ENCODE measurements around the gene PFN3.
"Not testable (repeated sequence)": the region's sequence is repeated elsewhere in the genome, so short reads cannot be mapped to it uniquely, and the experiment has no call there.

PFN3 gene

DNA sequence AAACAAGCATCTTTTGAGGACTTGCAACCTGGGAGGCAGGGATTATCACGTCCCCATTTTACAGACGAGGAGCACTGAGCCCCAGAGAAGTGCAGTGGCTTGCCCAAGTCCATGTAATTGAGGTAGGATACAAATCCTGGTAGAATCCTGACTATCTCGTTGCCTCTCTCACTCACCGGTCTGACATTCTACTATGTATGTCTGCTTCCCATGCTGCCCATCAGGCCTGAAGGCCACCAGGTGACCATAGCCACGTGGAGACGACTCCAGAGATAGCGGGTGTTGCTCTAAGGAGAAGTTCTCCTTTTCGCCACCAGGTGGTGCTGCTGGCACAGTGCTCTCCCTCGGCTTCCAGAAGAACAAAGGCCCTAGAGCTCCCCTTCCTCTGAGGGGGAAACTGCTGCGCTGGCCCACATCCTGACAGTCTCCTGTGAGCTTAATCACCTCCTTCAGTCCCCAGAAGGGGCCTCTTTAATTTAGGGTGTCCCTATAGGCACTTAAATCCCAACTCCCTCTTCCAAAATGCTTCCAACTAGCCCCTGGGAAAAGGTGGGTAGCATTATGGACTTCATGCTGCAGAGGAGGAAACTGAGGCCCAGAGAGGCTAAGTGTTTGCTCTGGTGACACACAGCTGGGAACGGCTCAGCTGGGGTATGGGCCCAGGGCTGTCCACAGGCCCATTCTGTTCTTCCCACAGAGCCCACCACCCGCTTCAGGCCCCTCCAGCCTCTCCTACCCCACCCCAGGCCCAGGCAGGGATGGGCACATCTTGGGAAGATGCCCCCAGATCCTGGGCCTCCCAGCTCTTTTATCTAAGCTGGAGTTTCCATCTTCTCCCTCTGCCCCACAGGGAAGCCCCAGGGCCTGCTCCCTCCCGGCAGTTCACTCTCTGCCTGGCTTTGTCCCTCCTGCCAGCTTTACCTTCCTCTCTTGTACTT is 9.8 kb downstream of the PFN3 start:
- peak; percentile 91 for DNase-seq

DNA sequence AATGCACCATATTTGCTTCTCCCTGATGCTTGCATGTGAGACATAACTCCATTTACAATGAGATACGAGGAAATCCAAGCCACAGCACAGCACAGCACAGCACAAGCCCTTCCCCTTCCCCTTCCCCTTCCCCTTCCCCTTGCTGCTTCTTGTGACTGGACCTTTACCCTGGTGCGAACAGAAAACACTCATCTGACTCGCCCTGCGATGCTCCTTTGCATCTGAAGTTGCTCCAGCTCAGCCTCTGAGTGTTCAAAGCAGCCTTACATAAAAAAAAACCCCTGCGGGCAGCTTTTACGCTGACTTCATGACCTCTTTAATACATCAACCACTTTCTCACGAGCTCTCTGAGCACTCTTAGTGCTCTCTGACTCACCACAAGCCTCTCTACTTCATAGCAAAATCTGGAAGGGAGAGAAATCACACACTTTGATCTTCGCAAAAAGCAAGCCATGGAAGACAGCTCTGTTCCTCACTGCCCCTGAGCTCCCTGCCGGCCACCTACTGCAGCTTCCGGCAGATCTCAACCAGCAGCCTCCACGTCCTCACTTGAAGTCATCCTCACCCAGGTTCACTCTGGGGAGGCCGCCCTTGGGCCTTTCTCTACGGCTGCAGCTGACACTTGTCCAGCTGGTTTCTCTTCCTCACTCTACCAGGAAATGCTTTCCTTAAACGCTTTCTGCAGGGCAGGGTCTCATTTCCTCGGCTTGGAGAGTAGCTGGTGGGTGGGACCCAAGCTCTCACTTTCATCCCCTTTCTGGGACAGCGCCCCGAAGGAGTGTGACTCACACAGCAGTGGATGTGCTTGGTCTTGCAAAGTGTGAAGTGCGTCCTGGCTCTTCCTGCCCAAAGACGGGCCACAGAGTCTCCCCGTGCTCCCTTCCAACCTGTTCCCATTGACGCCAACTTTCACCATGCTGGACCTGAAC is 11.0 kb downstream of the PFN3 start:
- DNase-seq: peak; percentile 75

DNA sequence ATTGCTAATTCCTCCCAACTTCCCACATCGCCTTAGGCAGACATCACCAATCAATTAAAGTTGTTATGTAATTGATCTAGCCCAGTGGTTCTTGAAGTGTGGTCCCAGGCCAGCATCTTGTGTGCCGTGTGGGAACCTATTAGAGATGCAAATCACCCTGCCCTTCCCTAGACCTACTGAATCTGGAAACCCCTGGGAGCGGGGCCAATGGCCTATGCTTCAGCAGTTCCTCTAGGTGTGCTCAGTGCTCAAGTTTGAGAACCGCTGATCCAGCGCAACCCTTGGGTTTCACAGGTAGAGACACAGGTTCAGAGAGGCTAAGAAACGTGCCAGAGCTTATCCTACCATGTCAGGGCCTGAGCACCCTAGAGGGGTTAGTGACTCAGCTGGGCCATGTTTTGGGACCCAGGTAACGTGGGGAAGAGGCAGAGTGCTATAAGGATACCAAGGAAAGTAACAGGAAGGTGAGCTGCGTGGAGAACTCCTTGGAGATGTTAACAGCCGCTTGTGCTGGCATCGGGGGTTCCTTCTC is 11.9 kb downstream of the PFN3 start:
- no peak for DNase-seq

DNA sequence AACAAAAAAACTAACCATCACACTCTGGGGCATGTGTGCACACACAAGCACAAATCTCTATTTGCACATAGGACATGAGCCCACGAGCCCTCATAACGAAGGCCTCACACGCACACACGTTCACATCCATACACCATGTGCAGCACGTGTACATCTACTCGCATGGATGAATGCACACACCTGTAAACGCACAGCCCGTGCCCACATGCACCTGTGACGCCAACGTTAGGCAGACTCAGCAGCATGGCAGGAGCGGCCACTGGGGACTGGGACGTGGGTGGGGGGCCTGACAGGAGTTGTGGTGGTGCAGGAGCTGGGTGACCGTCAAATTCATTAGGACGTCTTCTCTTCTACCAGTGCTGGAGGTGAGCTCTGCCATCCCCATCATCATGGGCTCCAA is 13.1 kb downstream of the PFN3 start:
- DNase-seq: no peak

DNA sequence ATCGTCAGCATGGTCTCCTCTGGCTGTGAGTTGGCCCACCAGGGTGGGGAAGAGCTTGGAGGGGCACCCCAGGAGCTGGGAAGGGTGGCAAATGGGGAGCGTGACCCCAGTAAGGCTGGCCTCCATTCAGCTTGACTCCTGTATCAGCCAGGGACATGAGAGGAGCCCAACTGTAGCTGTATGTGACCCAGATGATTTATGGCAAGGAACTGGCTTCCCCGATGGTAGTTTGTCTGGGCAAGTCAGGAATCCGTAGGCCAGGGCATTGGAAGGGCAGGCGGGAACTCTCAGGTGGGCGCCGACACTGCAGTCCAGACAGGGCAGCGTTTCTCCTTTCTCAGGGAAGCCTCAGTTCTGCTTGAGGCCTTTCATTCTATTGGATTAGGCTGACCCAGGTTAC is 13.9 kb downstream of the PFN3 start:
- no peak for DNase-seq

DNA sequence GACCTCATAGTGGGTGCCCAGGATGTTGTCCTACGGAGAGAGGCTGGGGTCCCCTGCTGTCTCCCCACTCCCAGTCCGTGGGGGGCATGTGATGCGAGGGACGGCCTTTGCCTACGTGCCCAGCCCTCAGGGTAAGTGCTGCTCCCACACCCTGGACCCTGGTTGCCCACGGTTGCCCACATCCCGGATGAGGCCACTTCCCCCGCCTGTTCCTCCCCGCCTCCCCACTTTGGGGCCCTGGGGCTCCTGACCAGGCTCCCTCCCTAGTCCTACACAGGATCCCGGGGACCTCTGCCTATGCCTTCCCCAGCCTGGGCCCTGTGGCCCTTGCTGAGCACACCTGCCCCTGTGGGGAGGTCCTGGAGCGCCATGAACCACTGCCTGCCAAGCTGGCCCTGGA is 14.7 kb downstream of the PFN3 start:
- DNase-seq: no peak

DNA sequence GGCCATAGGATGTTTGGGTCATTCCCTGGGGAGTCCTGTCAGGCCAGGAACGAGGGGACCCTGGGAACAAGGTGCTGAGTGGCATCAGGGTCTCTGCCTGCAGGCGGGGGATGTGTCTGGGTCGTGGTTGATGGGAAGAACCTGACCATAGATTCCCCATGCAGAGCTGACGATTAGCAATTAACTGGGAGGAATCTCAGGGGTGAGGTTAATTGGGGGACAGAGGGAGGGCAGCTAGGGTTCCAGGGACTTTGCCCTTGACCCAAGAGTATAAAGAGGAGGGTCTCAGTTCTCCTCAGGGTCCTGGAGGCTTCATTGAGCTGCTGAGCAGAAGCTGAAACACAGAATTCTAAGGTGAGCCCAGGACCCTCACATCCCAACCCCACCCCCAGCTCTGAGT is 16.3 kb downstream of the PFN3 start, which contains the start of gene SLC34A1:
TSS of gene SLC34A1 (plus strand) at position 301 of the 400 bp plus-strand sequence. CDS start 1,308 bp downstream, outside the sequence.
- DNase-seq: no peak

DNA sequence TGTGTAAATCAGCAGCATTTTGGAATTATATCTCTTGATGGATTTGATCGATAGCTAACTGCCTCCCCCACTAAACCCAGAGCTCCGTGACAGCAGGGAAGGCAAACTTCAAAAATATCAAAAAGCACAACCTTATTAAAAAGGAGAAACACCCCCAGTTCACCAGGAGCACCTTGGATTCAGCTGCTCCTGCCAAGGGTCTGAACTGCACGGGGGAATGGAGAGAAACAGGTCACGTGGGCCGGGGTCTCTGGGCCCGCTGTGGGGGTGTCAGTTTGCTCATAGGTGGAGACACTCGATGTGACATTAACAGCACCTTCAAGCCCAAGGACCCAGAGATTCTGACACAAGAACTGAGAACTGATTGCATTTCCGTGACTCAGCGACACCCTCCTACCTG is 17.3 kb downstream of the PFN3 start:
- no peak for DNase-seq

DNA sequence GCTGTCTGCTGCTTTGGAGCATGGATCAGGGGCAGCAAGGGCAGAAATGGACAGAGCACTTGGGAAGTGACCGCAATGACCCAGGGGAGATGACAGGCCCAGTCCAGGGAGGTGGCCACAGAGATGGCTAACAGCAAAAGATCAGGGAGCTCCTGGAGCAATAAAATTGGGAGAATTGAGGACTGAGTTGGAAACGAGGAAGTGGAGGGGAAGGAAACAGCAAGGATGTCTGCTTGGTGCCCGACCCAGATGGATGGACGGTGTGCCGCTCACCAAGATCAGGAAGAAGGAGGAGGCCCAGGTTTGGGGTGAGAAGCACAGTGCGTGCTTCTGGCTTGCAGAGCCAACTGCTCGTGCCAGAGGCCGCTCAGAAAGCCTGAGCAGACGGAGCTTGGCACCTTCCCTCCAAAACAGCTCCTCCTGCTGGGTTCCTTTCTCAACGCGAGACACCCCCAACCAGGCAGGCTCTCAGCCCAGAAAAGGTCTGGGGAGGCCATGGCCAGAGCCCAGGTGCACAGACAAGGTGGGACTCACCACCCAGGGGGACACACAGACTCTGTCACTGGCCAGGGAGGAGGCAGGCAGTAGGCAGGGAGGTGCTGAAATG is 17.9 kb downstream of the PFN3 start:
- peak; percentile 23 for DNase-seq

DNA sequence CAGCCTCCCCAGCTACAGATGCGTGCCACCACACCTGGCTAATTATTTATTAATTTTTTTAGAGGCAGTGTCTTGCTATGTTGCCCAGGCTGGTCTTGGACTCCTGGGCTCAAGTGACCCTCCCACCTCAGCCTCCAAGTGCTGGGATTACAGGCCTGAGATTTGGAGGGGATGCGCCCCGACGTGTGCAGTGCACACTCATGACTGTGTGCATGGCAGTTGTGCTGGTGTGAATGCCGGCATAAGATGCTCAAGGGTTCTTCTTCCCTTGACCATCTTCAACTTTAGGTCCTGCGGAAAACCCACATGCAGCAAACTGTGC is 19.7 kb downstream of the PFN3 start:
- DNase-seq: no peak

DNA sequence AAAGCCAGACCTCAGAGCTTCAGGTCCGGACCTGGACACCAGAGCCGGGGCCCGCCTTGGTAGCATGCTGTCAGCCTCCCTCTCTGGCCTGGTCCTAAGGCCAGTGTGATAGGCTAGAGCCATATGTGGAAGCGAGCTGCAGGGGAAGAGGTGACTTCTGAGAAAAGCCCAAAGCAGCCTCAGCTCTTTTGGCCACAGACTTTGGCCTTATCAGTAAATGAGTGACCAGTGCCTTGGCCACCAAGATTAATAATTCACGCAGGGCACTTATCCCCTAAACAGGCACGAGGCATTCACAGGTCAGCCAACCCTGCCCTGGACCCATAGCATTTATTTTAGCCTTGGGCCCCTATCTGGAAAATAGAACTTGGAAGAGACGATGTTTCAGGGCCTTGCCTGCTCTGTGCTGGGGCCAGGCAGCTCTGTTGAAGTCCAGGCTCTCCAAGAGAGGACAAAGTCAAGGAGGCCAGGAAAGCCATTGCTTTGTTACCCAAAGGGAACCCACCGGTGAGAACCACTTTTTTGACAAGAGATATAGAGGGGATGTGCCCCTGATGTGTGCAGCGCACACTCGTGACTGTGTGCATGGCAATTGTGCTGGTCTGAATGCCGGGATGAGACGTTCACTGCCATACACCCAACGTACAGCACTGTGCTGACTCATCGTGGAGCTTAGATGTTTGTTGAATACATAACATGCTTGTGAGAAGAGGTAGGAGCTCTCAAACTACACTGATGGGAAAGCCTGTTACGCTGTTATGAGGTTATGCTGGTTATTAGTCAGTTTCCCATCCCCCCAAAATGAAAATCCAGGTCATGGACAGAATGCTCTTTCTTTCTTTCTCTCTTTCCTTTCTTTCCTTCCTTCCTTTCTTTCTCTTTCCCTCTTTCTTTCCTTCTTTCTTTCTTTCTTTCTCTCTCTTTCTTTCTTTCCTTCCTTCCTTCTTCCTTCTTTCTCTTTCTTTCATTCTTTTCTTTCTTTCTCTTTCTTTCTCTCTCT is 21.3 kb downstream of the PFN3 start:
- DNase-seq: no peak

DNA sequence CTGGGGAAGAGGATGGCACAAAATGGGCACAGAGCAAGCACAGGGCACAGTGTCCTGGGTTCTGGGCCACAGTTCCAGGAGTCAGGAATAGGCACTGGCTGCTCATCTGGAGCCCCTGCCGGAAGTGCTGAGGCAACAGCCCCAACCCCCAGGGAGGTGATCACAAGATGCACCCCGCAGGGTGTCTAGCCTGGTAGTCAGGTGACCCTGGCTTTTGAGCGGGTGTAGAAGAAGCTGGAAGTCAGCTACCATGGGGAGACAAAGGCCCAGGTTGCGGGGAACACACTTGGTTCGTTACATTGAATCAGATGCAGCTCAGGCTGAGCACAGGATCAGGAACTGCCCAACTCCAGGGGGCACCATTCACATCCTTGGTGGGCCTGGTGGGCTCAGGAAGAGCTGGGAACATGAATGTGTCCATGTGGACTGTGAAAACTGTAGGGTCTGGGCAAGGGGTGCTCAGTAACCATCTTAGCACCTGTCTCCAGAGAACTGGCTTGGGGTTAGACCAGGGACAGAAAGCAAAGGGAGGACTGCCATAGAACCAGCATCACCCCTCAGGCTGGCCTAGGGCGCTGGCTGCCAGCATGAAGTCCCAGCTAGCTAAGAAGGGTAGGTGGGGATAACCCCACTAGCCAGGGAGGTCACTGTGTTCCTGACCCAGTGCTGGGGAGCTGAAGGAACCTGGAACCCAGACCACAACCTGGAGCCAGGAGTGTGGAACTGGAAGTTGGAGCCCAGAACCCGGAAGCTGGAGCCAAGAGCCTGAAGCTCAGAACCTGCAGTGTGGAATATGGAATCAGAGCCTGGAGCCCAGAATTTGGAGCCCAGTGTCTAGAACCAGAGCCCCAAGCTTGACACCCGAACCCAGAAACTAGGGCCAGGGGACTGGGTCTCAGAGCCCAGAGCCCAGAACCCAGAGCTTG is 22.3 kb downstream of the PFN3 start:
- no peak for DNase-seq

DNA sequence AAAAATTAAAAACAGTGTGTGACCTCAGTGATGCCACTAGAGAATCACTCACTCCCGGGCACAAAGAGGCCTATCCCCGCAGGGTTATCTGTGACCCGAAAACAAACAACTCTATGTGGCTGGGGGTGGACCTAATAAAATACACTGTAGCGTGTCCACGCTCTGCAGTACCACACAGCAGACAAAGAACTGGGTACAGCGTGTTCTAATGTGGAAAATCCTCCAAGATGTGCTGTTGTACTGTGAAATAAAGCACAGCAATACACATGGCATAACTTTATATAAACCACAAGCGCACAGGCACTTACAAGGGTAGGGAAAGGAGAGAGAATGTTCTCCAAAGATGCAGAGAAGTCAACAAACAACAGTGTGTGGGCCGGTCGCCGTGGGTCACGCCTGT is 24.4 kb downstream of the PFN3 start:
- no peak for DNase-seq

DNA sequence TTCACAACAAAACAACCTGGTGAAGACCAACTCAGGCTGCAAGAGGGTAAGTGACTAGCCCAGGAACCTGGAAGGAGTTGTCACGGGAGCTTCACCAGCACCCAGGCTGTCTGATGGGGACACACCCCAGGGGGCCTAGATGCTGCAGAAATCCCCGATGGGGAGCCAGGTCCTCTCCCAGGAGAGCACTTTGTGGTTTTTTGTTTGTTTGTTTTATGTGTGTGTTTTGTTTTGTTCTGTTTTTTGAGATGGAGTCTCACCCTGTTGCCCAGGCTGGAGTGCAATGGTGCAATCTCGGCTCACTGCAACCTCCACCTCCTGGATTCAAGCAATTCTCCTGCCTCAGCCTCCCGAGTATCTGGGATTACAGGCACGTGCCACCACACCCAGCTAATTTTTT is 24.9 kb downstream of the PFN3 start:
- not testable (repeated sequence) for DNase-seq

DNA sequence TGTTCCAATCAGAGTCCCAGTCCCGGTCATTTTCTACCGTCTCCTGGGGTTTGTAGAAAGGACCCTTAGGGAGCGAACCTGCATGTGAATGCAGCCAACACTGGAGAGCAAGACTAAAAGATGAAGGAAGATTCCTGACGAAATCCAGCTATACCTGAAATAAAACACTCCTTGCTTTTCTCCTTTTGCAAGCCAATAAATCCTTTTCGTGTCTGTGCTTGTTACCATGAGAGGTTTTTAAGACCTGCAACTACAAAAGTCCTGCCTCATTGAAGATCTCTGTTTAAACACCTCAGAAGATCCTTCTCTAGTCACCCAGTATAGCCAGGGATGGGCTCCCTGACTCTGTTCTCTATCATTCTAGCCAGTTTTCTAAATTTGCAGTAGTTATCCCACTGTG is 26.2 kb downstream of the PFN3 start:
- DNase-seq: no peak

DNA sequence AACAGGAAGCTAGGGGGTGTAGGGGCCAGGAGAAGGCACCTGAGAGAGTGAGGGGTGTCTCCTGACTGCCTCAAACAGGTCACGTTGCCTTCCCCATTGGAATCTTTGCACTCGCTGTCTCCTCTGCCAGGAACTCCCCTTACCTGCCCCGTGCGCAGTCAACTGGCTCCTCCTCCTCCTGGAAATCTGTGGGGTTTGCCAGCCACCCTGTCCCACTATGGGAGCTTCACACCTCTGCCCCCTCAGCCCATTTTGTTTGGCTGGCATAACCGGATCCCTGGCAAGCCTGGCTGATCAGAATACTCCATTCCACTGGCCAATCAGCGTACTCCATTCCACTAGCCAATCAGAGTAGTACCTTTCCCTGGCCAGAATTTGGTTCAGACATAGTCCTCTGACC is 26.7 kb downstream of the PFN3 start:
- DNase-seq: no peak

DNA sequence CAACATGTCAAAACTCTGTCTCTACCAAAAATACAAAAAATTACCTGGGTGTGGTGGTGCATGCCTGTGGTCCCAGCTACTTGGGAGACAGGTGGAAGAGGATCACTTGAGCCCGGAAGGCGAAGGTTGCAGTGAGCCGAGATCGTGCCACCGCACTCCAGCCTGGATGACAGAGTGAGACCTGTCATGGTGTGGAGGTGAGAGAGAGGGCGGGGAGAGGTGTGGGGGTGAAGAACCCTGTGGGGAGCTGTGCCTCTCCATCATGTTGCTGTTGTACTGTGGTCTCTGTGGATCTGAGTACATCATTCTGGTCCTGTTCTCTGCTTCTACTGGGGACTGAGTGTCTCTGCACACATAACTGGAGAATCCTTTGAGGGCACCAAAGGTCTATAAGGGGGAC is 27.6 kb downstream of the PFN3 start:
- DNase-seq: peak; percentile 37

DNA sequence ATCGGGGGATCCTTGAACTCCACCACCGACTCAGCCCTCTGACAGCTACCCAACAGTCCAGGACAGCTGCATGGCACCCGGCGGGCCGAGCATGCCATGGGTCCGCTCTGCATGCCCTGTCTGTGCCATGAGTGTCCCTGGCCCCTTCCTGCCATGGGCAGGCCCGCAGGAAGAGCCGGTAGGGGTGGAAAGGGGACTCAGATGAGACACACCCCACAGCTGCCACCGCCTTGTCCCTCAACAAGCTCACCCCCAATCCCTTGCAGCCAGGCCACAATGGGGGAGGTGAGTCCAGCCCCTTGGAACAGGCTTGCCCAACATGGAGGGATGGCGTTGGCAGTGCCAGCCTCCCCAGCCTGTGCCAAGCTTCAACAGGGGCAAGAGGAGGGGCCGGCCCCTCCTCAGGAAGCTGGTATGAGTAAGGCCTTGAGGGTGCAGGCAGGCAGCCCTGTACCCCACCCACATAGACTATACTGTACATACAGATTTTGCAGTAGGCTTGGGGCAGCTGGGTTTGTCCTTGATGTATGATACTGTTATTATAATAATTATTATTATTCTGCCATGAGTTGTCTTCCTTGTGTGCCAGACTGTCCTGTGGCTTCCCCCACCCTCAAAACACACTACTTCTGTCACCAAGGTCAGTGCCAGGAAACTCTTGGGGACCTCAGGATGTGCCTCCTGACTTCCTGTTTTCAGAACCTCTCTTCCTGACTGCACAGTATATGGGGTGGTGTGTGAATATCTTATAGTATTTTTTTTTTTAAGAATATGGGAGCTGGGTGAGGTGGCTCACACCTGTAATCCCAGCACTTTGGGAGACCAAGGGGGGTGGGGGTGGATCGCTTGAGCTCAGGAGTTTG is 28.2 kb downstream of the PFN3 start:
- peak; percentile 48 for DNase-seq
